ENCODE results near the gene MIR17HG. TPM values are rescaled to one million over a fixed set of nuclear protein-coding genes. Genes with fewer than 3 reads are reported as not detected.

Gene MIR17HG
- polyA plus RNA-seq (2012; rRNA removed), result 0.51 and 1.2 TPM in 2 replicates
- 0.43 and 0.71 TPM in 2 replicates for polyA plus RNA-seq (2012; cell fraction: cytosol; rRNA removed)
- polyA plus RNA-seq (2012; cell fraction: nucleus; rRNA removed), result 2.2 and 4.0 TPM in 2 replicates

DNA sequence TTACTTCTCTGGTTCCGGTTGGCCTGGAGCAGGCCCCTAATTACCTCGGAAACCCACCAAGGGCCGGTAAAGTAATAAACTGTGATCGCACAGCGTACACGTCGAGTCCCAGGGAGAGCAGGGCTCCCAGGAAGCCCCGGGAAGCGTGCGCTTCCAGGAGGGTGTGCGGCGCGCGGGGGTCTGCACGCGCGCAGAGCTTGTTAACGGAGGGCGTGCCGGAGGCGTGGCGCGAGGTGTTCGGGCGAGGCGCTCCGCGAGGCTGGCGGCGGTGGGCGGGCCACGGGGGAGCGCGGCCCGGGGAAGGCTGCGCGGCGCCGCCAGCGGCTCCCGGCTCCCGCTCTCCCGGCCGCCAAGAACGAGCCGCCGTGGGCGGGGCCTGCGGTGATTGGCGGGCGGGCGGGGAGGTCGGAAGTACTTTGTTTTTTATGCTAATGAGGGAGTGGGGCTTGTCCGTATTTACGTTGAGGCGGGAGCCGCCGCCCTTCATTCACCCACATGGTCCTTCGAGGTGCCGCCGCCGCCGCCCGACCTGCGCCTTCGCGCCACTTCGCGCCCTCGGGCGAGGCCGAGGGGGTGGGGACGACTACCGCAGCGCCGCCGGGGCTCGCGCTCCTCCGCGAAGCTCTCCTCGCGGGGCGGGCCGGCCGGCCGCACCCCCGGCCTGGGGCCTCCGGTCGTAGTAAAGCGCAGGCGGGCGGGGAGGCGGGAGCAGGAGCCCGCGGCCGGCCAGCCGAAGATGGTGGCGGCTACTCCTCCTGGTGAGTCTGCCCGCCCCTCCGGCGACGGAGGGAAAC lies at the start of gene MIR17HG:
Gene MIR17HG (plus strand): TSS at position 486 of the 794 bp plus-strand sequence.
- peaks cover 26 to 30% of the 10 kb centered on the region in 2 experiments for H3K36me3 ChIP-seq (replicated peaks in 1 of 2; ENCODE audit: control insufficient read depth in 1 of 2, insufficient read depth in 2 of 2, low read length in 1 of 2)
- peaks cover 13 to 17% of the 10 kb centered on the region in 2 experiments for H3K4me1 ChIP-seq (ENCODE audit: control insufficient read depth in 1 of 2, insufficient read depth in 2 of 2, low read depth in 1 of 2, low read length in 1 of 2)
- peaks cover 6% of the 10 kb centered on the region; the same call in 1 of the 2 replicates for H3K27me3 ChIP-seq (ENCODE audit: insufficient read depth)
- peak within 1 kb of the TSS; percentile 90 for H3K9ac ChIP-seq
- WGBS (ENCODE audit: low lambda C conversion rate), result 0% methylated on average over 2 of the region's 103 CpGs
- peak within 1 kb of the TSS; percentile 79 to 87 for H3K4me3 ChIP-seq (ENCODE audit: low read depth in 2 of 2, low read length in 1 of 2)
- H2AFZ ChIP-seq (ENCODE audit: low read depth), result peak within 1 kb of the TSS; percentile 76; the same call in 1 of the 2 replicates
- TF ChIP-seq USF2 (IDR thresholded peaks at IDR 0.05; ENCODE audit: borderline replicate concordance, low read depth, low read length) (no peak), POLR2AphosphoS5 (IDR thresholded peaks at IDR 0.05; ENCODE audit: low read depth, low read length) (peak; percentile 79), TEAD4 (IDR thresholded peaks at IDR 0.05; ENCODE audit: borderline replicate concordance, insufficient read depth) (no peak), SIN3A (IDR thresholded peaks at IDR 0.05; ENCODE audit: borderline replicate concordance, low read depth, low read length) (0 out of 2 replicates have a peak, but pooled peaks have one; percentile 55), NRF1 (IDR thresholded peaks at IDR 0.05; ENCODE audit: low read depth, low read length) (peak; percentile 57), RFX5 (IDR thresholded peaks at IDR 0.05; ENCODE audit: low read length) (no peak; the same call in 1 of the 2 replicates), RAD21 (IDR thresholded peaks at IDR 0.05; ENCODE audit: low read length) (no peak), FOXM1 (IDR thresholded peaks at IDR 0.05; ENCODE audit: low read depth) (no peak), JUND (IDR thresholded peaks at IDR 0.05) (no peak), IRF3 (IDR thresholded peaks at IDR 0.05; ENCODE audit: low read depth, low read length) (no peak), MXI1 (IDR thresholded peaks at IDR 0.05; ENCODE audit: low read depth, low read length) (peak; percentile 89), TAF1 (IDR thresholded peaks at IDR 0.05; ENCODE audit: borderline replicate concordance, low read depth, low read length) (peak; percentile 53; the same call in 1 of the 2 replicates), MEF2A (IDR thresholded peaks at IDR 0.05; ENCODE audit: borderline replicate concordance, low read depth) (no peak), REST (IDR thresholded peaks at IDR 0.05; ENCODE audit: low read depth, low read length) (no peak), GABPA (IDR thresholded peaks at IDR 0.05; ENCODE audit: low read depth) (no peak), RCOR1 (IDR thresholded peaks at IDR 0.05; ENCODE audit: low read length) (no peak)
- TF ChIP-seq, protein P1, sequence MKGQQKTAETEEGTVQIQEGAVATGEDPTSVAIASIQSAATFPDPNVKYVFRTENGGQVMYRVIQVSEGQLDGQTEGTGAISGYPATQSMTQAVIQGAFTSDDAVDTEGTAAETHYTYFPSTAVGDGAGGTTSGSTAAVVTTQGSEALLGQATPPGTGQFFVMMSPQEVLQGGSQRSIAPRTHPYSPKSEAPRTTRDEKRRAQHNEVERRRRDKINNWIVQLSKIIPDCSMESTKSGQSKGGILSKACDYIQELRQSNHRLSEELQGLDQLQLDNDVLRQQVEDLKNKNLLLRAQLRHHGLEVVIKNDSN (IDR thresholded peaks at IDR 0.05; ENCODE audit: borderline replicate concordance, low read depth), result no peak
- TF ChIP-seq, protein P2, sequence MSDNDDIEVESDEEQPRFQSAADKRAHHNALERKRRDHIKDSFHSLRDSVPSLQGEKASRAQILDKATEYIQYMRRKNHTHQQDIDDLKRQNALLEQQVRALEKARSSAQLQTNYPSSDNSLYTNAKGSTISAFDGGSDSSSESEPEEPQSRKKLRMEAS (IDR thresholded peaks at IDR 0.05; ENCODE audit: low read depth), result peak; percentile 90
- TF ChIP-seq, protein P3, sequence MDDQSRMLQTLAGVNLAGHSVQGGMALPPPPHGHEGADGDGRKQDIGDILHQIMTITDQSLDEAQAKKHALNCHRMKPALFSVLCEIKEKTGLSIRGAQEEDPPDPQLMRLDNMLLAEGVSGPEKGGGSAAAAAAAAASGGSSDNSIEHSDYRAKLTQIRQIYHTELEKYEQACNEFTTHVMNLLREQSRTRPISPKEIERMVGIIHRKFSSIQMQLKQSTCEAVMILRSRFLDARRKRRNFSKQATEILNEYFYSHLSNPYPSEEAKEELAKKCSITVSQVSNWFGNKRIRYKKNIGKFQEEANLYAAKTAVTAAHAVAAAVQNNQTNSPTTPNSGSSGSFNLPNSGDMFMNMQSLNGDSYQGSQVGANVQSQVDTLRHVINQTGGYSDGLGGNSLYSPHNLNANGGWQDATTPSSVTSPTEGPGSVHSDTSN (IDR thresholded peaks at IDR 0.05), result peak; percentile 90
- peak within 1 kb of the TSS; percentile 62 to 96 for H3K27ac ChIP-seq (ENCODE audit: low read depth in 2 of 2, low read length in 1 of 2)
- H4K20me1 ChIP-seq (ENCODE audit: insufficient read depth), result peaks cover 28% of the 10 kb centered on the region
- no peaks in the 10 kb centered on the region for H3K9me3 ChIP-seq
- H3K9me2 ChIP-seq, result no peaks in the 10 kb centered on the region
- H3K4me2 ChIP-seq, result peak within 1 kb of the TSS; percentile 90
- H3K79me2 ChIP-seq (ENCODE audit: insufficient read depth), result peaks cover 35% of the 10 kb centered on the region
- peaks cover 6% of the 10 kb centered on the region for H3F3A ChIP-seq (replicated peaks; ENCODE audit: insufficient read depth)
- DNase-seq, result peak; percentile 94
- ChIA-PET CTCF (interaction anchor here (0.7 to 1.6 kb wide), 5 partner anchors 9 to 99 kb away, joined by 3 to 4 read pairs (median 3); no protein-coding TSS in a partner anchor), POLR2A (interaction anchor here (0.7 to 1.0 kb wide), 3 partner anchors 23 to 434 kb away, joined by 3 to 4 read pairs (median 3); no protein-coding TSS in a partner anchor)

All from SK-N-SH (cell line).